Ectodermal cell (in vitro differentiated cells): ENCODE data around the gene RELB.

Experiments used
- H3K27ac ChIP-seq: 2 replicates; pipeline ENCODE4 v1.7.0; 2013; ENCODE audit warnings: mild to moderate bottlenecking, low read depth, low read length; ENCODE audit not compliant: insufficient read depth, poor library complexity, severe bottlenecking
- H3K27me3 ChIP-seq: 2 replicates; pipeline ENCODE4 v1.7.0; 2013; ENCODE audit warnings: mild to moderate bottlenecking, low read length; ENCODE audit not compliant: insufficient read depth, control insufficient read depth, poor library complexity, severe bottlenecking
- H3K36me3 ChIP-seq: one replicate; pipeline ENCODE4 v1.7.0; 2013; ENCODE audit warnings: low read length; ENCODE audit not compliant: control insufficient read depth, insufficient read depth
- H3K4me1 ChIP-seq: one replicate; pipeline ENCODE4 v1.7.0; 2013; ENCODE audit warnings: low read length; ENCODE audit not compliant: control insufficient read depth, insufficient read depth
- H3K4me3 ChIP-seq: 2 replicates; pipeline ENCODE4 v1.7.0; 2013; ENCODE audit warnings: low read depth, low read length, control low read depth; ENCODE audit not compliant: insufficient read depth
- H3K9me3 ChIP-seq: 2 replicates; pipeline ENCODE4 v1.7.0; 2013; ENCODE audit warnings: mild to moderate bottlenecking, low read length, moderate library complexity; ENCODE audit not compliant: control insufficient read depth
- WGBS, 2 experiments: methylation state at CpG; one replicate each; pipeline ENCODE4 v1.1.7; 2013; ENCODE audit warnings: missing lambda C conversion rate in 2 of 2; 5-methylcytosine and 5-hydroxymethylcytosine counted together

RELB gene

GRCh38 chr19:45079911-45080370, 78.7 kb downstream of the RELB start:
- peak overlapping the region; percentile 86 for H3K4me3 ChIP-seq
- H3K9me3 ChIP-seq: no peaks in the 10 kb centered on the region
- no peaks in the 10 kb centered on the region for H3K36me3 ChIP-seq
- peaks cover 23% of the 10 kb centered on the region for H3K4me1 ChIP-seq
- H3K27me3 ChIP-seq: peaks cover 27% of the 10 kb centered on the region
- peak overlapping the region; percentile 26 for H3K27ac ChIP-seq
- WGBS, 2 experiments: 1 to 3% methylated on average over 6 of the region's 6 CpGs

DNA sequence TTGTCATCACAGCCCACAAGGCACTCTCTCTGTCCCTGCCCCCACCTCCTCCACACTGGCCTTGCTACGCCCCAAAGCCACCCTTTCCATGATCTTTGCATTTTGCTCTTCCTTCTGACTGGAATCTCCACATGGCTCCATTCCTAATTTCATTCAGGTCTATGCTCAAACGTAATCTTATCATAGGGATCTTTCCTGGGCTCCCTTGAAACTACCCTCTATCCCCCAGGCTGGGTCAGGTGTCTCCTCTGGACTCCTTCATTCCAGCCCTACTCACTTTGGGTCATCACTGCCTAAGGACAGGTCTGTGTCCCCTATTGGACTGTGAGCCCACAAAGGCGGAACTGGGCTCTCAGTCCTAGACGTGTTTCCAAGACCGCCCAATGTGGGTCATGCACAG, 80.9 kb downstream of the RELB start:
- WGBS, 2 experiments: 90 to 96% methylated on average over 5 of the region's 5 CpGs
- no peaks in the 10 kb centered on the region for H3K9me3 ChIP-seq
- no peaks in the 10 kb centered on the region for H3K36me3 ChIP-seq
- H3K4me1 ChIP-seq: peaks cover 9% of the 10 kb centered on the region
- H3K27ac ChIP-seq: no peak overlapping the region
- H3K27me3 ChIP-seq: peaks cover 5% of the 10 kb centered on the region
- no peak overlapping the region for H3K4me3 ChIP-seq

DNA sequence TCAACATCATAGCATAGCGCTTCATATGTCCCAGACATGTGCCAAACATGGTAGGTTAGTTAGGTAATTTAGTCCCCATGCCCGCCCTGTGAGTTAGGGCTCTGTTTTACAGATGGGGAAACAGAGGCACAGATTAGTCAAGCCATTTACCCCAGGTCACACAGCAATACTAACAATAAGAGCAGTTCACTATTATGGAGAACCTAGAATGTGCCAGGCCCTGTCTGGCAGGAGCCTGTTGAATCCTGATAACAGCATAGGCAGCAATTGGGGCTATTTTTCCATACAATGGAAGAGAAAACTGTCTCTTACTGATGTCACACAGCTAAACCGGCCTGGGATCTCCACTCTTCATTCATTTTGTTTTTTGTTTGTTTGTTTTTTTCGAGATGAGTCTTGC, 85.2 kb downstream of the RELB start:
- no peak overlapping the region for H3K4me3 ChIP-seq
- no peaks in the 10 kb centered on the region for H3K9me3 ChIP-seq
- peaks cover 8% of the 10 kb centered on the region for H3K4me1 ChIP-seq
- no peak overlapping the region for H3K27ac ChIP-seq
- H3K27me3 ChIP-seq: no peaks in the 10 kb centered on the region
- WGBS, 2 experiments: 95 to 97% methylated on average over 4 of the region's 4 CpGs
- H3K36me3 ChIP-seq: peaks cover 7% of the 10 kb centered on the region

- 95 to 96% methylated on average over 11 of the region's 11 CpGs for WGBS, 2 experiments
- no peaks in the 10 kb centered on the region for H3K9me3 ChIP-seq
- H3K36me3 ChIP-seq: peaks cover 7% of the 10 kb centered on the region
Observed at GRCh38 chr19:45087531-45087930, 86.3 kb downstream of the RELB start.

More at GRCh38 chr19:45087531-45087930, 86.3 kb downstream of the RELB start:
- Histone ChIP-seq H3K4me1 (peaks cover 8% of the 10 kb centered on the region), H3K27ac (no peak overlapping the region), H3K27me3 (no peaks in the 10 kb centered on the region), H3K4me3 (no peak overlapping the region)
